HepG2 (cell line): ENCODE data around the gene KAZALD1. TPM values are rescaled to one million over a fixed set of nuclear protein-coding genes. Genes with fewer than 3 reads are reported as not detected.

Experiments used
- DR1 ChIP-seq: sonication (generic); formaldehyde crosslinking; IDR thresholded peaks from 2 replicates; pipeline ENCODE4 v1.8.0; 2021; ENCODE audit warnings: mild to moderate bottlenecking, missing genetic modification reagents, inconsistent platforms
- HNRNPLL ChIP-seq: fragments of 200-400 bp; formaldehyde crosslinking; IDR thresholded peaks from 2 replicates; pipeline ENCODE4 v1.6.1; 2017; ENCODE audit warnings: mild to moderate bottlenecking, low read depth, low read length; ENCODE audit not compliant: poor library complexity, severe bottlenecking
- MAZ ChIP-seq, 2 experiments: sonication (generic) in 1 of 2; formaldehyde crosslinking in 1 of 2; IDR thresholded peaks; 2 replicates each; pipeline versions ENCODE4 v1.5.0 to v1.6.1; 2012 to 2020; ENCODE audit warnings: low read depth in 2 of 2, mild to moderate bottlenecking in 2 of 2, borderline replicate concordance in 1 of 2, improper control_type of control experiment in 1 of 2, low read length in 1 of 2, missing genetic modification reagents in 1 of 2, moderate library complexity in 1 of 2
- RBAK ChIP-seq: sonication (generic); formaldehyde crosslinking; IDR thresholded peaks from 2 replicates; pipeline ENCODE4 v1.5.1; 2020; ENCODE audit warnings: mild to moderate bottlenecking, missing genetic modification reagents
- REL ChIP-seq: sonication (generic); formaldehyde crosslinking; conservative IDR thresholded peaks from 2 replicates; pipeline ENCODE4 v1.8.0; 2022; ENCODE audit warnings: mild to moderate bottlenecking, missing genetic modification reagents, moderate library complexity
- SOX6 ChIP-seq, 2 experiments: fragments of 450-650 bp in 1 of 2; sonication (generic) in 1 of 2; formaldehyde crosslinking in 1 of 2; IDR thresholded peaks; 2 replicates each; pipeline versions ENCODE4 v1.4.0 to v1.6.1; 2017 to 2020; ENCODE audit warnings: antibody characterized with exemption in 1 of 2, mild to moderate bottlenecking in 1 of 2, missing genetic modification reagents in 1 of 2
- SRF ChIP-seq: IDR thresholded peaks from 2 replicates; pipeline ENCODE4 v1.6.1; 2011; ENCODE audit warnings: mild to moderate bottlenecking, low read depth, low read length, moderate library complexity
- ZNF33B ChIP-seq: sonication (generic); formaldehyde crosslinking; IDR thresholded peaks from 2 replicates; pipeline ENCODE4 v1.5.1; 2020; ENCODE audit warnings: mild to moderate bottlenecking, missing genetic modification reagents
- ZNF441 ChIP-seq: sonication (generic); formaldehyde crosslinking; IDR thresholded peaks from 2 replicates; pipeline ENCODE4 v1.7.0; 2021; ENCODE audit warnings: missing genetic modification reagents, borderline replicate concordance
- ZNF496 ChIP-seq: sonication (generic); formaldehyde crosslinking; IDR thresholded peaks from 2 replicates; pipeline ENCODE4 v1.8.1; 2023; ENCODE audit warnings: mild to moderate bottlenecking, moderate library complexity, missing genetic modification reagents; ENCODE audit not compliant: insufficient replicate concordance
- ZNF558 ChIP-seq: sonication (generic); formaldehyde crosslinking; IDR thresholded peaks from 2 replicates; pipeline ENCODE4 v1.9.0; 2022; ENCODE audit warnings: mild to moderate bottlenecking, missing genetic modification reagents, borderline replicate concordance
- ZNF678 ChIP-seq: sonication (generic); formaldehyde crosslinking; IDR thresholded peaks from 2 replicates; pipeline ENCODE4 v1.4.0; 2020; ENCODE audit warnings: mild to moderate bottlenecking, missing genetic modification reagents
- ZNF850 ChIP-seq: sonication (generic); formaldehyde crosslinking; conservative IDR thresholded peaks from 2 replicates; pipeline ENCODE4 v1.9.0; 2021; ENCODE audit warnings: mild to moderate bottlenecking, missing genetic modification reagents
- polyA plus RNA-seq, 8 experiments: library from polyadenylated mRNA; depleted of rRNA in 3 of 8; stranded (reverse) in 7 of 8; unstranded in 1 of 8; fragments of >200 nt; fragmentation: Illumina TruSeq in 4 of 8; extraction: Trizol in 4 of 8; gene quantifications; 2 replicates each; pipeline versions ENCODE4 v1.2.1 to v1.2.3, GENCODE V29; 2011 to 2016; ENCODE audit warnings: low read depth in 4 of 8, missing spikeins in 1 of 8, mixed read lengths in 1 of 8; ENCODE audit not compliant: insufficient read depth in 1 of 8
- total RNA-seq, 5 experiments: library from RNA; depleted of rRNA; stranded (reverse); fragments of >200 nt; fragmentation: Illumina TruSeq; extraction: Trizol; gene quantifications; 2 replicates each; pipeline ENCODE4 v1.2.3, GENCODE V29; 2016; ENCODE audit warnings: low read depth in 1 of 5
- TF ChIP-seq, protein P1 (sequence below): IDR thresholded peaks from 2 replicates; pipeline ENCODE4 v1.6.1; 2016; ENCODE audit warnings: low read depth, missing genetic modification reagents, missing compliant biosample characterization
- TF ChIP-seq, protein P2 (sequence below): sonication (generic); formaldehyde crosslinking; IDR thresholded peaks from 2 replicates; pipeline ENCODE4 v1.5.0; 2020; ENCODE audit warnings: mild to moderate bottlenecking, low read depth, missing genetic modification reagents, borderline replicate concordance
- TF ChIP-seq, protein P3 (sequence below): fragments of 450-650 bp; IDR thresholded peaks from 2 replicates; pipeline ENCODE4 v1.6.1; 2017; ENCODE audit warnings: mild to moderate bottlenecking
- TF ChIP-seq, protein P4 (sequence below): sonication (generic); formaldehyde crosslinking; IDR thresholded peaks from 2 replicates; pipeline ENCODE4 v1.4.0; 2020; ENCODE audit warnings: missing genetic modification reagents

The KAZALD1 gene
- total and polyA plus RNA-seq, 2 of the 13 experiments (the other 11 are each of a cell fraction or from before 2014, with no cell fraction given): 16.7 to 27.7 TPM

DNA sequence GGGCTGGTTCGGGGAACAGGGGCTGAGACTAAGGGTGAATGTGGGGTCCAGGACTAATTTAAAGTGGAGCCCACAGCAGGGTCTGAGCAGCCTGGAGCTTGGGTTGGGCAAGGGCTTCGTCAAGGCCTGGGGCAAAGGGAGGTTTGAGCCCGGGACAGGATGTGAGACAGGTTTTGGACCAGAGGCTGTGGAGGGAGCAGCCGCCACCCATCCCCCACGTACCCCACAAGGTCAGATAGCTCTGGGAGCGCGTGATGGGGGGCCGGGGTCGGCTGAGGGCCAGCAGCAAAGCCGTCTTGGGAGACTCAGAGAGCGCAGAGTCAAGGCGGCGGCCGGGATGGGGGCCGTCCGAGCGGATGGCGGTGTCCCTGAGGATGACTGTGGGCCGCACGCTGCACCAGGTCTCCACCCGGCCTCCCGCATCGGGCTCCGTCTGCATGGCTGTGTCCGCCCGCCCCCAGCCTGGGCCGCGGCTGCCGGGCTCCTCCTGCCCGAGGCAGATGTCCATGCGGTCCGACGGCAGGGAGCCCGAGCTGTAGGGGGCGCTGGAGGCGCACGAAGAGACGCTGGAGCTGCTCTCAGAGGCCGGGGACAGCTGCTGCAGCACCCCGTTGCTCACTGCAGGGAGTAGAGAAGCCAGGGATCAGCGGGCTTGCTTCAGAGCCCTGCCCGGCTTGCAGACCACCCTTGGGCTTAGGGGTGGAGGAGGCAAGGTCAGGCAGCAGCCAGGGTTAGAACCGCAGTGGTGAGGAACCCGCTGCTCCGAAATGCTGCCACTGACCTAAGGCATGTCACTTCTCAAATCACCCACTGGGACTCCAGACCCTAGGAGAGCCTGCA is 43.0 kb upstream of the KAZALD1 start (continued):
- TF ChIP-seq MAZ (IDR thresholded peaks at IDR 0.05; ENCODE audit: borderline replicate concordance, low read depth, low read length): no peak
- peak; percentile 80 for TF ChIP-seq MAZ (CRISPR knock-in tag; IDR thresholded peaks at IDR 0.05; ENCODE audit: low read depth)
- no peak for TF ChIP-seq ZNF850 (CRISPR knock-in tag)
- no peak for TF ChIP-seq SOX6 (IDR thresholded peaks at IDR 0.05)
- TF ChIP-seq SOX6 (CRISPR knock-in tag; IDR thresholded peaks at IDR 0.05): peak; percentile 63
- TF ChIP-seq RBAK (CRISPR knock-in tag): 0 out of 2 replicates have a peak, but pooled peaks have one; percentile 27
- 0 out of 2 replicates have a peak, but pooled peaks have one; percentile 49 for TF ChIP-seq REL (CRISPR knock-in tag)
- TF ChIP-seq, protein P1, sequence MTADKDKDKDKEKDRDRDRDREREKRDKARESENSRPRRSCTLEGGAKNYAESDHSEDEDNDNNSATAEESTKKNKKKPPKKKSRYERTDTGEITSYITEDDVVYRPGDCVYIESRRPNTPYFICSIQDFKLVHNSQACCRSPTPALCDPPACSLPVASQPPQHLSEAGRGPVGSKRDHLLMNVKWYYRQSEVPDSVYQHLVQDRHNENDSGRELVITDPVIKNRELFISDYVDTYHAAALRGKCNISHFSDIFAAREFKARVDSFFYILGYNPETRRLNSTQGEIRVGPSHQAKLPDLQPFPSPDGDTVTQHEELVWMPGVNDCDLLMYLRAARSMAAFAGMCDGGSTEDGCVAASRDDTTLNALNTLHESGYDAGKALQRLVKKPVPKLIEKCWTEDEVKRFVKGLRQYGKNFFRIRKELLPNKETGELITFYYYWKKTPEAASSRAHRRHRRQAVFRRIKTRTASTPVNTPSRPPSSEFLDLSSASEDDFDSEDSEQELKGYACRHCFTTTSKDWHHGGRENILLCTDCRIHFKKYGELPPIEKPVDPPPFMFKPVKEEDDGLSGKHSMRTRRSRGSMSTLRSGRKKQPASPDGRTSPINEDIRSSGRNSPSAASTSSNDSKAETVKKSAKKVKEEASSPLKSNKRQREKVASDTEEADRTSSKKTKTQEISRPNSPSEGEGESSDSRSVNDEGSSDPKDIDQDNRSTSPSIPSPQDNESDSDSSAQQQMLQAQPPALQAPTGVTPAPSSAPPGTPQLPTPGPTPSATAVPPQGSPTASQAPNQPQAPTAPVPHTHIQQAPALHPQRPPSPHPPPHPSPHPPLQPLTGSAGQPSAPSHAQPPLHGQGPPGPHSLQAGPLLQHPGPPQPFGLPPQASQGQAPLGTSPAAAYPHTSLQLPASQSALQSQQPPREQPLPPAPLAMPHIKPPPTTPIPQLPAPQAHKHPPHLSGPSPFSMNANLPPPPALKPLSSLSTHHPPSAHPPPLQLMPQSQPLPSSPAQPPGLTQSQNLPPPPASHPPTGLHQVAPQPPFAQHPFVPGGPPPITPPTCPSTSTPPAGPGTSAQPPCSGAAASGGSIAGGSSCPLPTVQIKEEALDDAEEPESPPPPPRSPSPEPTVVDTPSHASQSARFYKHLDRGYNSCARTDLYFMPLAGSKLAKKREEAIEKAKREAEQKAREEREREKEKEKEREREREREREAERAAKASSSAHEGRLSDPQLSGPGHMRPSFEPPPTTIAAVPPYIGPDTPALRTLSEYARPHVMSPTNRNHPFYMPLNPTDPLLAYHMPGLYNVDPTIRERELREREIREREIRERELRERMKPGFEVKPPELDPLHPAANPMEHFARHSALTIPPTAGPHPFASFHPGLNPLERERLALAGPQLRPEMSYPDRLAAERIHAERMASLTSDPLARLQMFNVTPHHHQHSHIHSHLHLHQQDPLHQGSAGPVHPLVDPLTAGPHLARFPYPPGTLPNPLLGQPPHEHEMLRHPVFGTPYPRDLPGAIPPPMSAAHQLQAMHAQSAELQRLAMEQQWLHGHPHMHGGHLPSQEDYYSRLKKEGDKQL (CRISPR knock-in tag): no peak
- peak; percentile 25; the same call in 1 of the 2 replicates for TF ChIP-seq ZNF441 (CRISPR knock-in tag)
- TF ChIP-seq ZNF496 (CRISPR knock-in tag): no peak
- TF ChIP-seq ZNF33B (CRISPR knock-in tag): peak; percentile 67; the same call in 1 of the 2 replicates
- peak; percentile 16; the same call in 1 of the 2 replicates for TF ChIP-seq DR1
- peak; percentile 90 for TF ChIP-seq ZNF558
- TF ChIP-seq, protein P2, sequence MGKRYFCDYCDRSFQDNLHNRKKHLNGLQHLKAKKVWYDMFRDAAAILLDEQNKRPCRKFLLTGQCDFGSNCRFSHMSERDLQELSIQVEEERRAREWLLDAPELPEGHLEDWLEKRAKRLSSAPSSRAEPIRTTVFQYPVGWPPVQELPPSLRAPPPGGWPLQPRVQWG: no peak
- TF ChIP-seq ZNF678: no peak; the same call in 1 of the 2 replicates
- TF ChIP-seq, protein P3, sequence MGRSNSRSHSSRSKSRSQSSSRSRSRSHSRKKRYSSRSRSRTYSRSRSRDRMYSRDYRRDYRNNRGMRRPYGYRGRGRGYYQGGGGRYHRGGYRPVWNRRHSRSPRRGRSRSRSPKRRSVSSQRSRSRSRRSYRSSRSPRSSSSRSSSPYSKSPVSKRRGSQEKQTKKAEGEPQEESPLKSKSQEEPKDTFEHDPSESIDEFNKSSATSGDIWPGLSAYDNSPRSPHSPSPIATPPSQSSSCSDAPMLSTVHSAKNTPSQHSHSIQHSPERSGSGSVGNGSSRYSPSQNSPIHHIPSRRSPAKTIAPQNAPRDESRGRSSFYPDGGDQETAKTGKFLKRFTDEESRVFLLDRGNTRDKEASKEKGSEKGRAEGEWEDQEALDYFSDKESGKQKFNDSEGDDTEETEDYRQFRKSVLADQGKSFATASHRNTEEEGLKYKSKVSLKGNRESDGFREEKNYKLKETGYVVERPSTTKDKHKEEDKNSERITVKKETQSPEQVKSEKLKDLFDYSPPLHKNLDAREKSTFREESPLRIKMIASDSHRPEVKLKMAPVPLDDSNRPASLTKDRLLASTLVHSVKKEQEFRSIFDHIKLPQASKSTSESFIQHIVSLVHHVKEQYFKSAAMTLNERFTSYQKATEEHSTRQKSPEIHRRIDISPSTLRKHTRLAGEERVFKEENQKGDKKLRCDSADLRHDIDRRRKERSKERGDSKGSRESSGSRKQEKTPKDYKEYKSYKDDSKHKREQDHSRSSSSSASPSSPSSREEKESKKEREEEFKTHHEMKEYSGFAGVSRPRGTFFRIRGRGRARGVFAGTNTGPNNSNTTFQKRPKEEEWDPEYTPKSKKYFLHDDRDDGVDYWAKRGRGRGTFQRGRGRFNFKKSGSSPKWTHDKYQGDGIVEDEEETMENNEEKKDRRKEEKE: no peak
- TF ChIP-seq, protein P4, sequence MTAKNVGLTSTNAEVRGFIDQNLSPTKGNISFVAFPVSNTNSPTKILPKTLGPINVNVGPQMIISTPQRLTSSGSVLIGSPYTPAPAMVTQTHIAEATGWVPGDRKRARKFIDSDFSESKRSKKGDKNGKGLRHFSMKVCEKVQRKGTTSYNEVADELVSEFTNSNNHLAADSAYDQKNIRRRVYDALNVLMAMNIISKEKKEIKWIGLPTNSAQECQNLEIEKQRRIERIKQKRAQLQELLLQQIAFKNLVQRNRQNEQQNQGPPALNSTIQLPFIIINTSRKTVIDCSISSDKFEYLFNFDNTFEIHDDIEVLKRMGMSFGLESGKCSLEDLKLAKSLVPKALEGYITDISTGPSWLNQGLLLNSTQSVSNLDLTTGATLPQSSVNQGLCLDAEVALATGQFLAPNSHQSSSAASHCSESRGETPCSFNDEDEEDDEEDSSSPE (CRISPR knock-in tag): peak; percentile 49; the same call in 1 of the 2 replicates
- peak; percentile 46 for TF ChIP-seq HNRNPLL
- no peak for TF ChIP-seq SRF
